Right lobe of liver (tissue), 4 donors: Measurements from ENCODE around the gene LINC01488.

ENCODE experiments used
- CTCF ChIP-seq, 4 donors: fragments of 200-600 bp in 3 of 4; fragments of 450-650 bp in 1 of 4; IDR thresholded peaks; one replicate each; pipeline versions ENCODE4 v1.5.1 to v1.8.0; 2016 to 2022; ENCODE audit warnings: antibody characterized with exemption in 4 of 4, mild to moderate bottlenecking in 2 of 4
- POLR2A ChIP-seq: fragments of 450-650 bp; IDR thresholded peaks from one replicate; pipeline ENCODE4 v1.6.1; 2017; ENCODE audit warnings: antibody characterized with exemption, mild to moderate bottlenecking
- donor health status: DM: no; HTN: no; CAD: no.
- donor health status: DM: no; HTN: no; CAD: no.
- donor health status: DM: no; HTN: yes; CAD: no.

GRCh38 chr11:69487849-69488542 is 6.5 kb downstream of the LINC01488 start:
- TF ChIP-seq CTCF (IDR thresholded peaks at IDR 0.05): no peak
- no peak for TF ChIP-seq POLR2A
